GM21526 (cell line): ENCODE measurements around the gene LYSMD1.
A peak's percentile ranks its signal among the peaks of the same experiment; 100 is the strongest.

Source experiments
- ATAC-seq: cut with Tn5 transposase; IDR thresholded peaks from one replicate; pipeline ENCODE4 v1.9.1; 2021; ENCODE audit warnings: moderate library complexity; ENCODE audit not compliant: unreplicated experiment, low FRiP score

The LYSMD1 gene

DNA sequence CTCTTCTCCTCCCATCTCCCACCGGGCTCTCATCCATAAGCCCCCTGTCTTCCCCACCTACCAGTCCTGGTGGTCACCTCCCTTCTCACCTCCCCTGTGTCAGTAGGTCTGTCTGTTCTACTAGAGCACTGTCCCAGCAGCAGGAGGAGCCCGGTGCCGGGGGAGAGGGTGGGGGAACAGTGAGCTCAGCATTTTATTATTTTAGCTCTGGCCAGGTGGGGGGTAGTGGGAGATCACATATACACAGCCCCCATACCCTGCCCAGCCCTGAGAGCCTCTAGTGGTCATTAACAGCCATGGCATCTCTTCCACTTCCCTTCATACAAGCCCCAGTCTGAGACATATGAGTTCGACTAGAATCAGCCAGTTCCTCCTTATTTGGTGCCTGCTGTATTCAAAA is 10.2 kb upstream of the LYSMD1 start, which contains the start of gene TMOD4:
Gene TMOD4 (minus strand): TSS at position 119 of the 400 bp plus-strand sequence. CDS start 1,106 bp downstream, outside the sequence.
- ATAC-seq = no peak

DNA sequence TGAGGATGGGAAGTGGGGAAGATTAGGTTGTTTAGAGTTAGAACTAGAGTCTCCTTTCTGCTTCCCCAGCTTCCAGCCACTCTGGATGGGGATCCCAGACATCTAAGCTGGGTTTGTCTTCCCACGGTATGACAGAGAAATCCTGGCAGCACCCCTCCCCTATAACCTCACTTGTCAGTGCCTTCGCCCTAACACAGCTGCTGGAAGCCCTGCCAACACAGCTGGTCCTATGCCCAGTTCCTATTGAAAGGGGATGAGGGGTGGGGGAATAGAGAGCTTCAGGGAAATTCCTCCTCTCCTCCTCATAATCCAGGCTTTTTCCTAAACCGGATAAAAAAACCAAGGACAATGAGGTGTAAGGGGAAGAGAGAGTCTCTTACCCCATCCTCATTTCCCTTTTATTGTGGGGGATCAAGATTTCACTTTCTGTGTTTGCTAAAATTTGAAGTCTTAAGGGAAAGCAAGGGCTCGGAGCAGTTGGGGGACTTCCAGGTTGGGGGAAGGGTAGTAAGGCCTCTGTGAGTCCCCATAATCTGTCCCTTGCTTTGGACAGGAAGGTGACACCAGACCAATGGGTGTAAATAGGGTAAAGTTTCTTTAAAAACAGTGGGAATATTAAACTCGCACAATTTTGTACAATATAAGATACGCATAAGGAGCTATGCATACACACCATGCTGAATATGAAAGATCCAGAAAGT is 9.5 kb upstream of the LYSMD1 start:
- ATAC-seq = no peak

DNA sequence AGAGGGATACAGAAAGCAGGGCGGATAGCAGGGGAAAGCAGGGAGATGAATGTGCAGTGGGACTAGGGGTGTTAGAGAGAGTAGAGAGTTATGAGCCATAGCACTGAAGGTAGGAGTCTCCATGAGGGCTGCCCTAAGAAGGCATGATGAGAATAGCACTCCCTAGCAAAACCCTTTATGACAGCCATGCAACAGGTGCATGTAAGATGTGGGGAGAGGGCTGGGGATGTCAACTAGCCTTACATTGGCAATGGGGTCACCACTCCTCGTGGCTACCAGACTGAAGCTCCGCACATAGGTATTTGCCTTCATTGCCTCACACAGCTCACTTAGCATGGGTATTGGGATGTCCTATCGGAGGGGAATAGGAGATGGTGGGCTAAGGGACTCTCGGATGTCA is 5.5 kb upstream of the LYSMD1 start:
- ATAC-seq = no peak

DNA sequence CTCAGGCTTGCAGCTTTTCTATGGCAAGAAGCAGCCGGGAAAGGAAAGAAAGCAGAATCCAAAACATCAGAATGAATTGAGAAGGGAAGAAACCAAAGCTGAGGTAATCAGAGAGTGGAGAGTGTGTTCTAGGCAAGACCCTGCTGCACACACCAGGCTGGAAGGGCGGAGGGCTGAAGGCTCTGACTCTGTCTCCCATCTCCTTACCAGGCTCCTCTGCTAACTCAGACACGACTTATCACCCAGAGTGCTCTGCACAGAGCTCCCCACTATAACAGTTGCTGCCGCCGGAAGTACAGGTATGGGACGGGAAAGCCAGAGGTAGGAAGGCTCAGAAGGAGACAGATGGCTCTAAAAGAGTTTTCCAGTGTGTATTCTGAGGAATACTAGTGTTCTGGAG is 1.4 kb upstream of the LYSMD1 start:
- no peak for ATAC-seq

DNA sequence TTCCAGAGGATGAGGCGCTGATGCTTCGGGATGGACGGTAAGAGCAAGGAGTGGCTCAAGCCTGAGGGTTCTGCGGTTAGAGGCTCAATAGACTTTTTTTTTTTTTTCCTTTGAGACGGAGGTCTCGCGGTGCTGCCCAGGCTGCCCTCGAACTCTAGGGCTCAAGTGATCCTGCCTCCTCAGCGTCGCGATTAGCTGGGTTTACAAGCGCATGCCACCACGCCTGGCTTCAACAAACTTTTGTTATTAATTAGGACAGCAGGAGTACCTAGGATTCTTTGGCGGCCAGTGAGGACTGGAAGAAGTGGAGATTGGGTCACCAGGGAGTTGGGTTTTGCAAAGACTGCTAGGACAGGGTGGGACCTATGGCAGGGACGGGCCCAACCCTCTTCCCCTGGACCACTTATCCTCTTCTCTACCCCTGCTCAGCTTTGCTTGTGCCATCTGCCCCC is 829 bp upstream of the LYSMD1 start:
- ATAC-seq = no peak

DNA sequence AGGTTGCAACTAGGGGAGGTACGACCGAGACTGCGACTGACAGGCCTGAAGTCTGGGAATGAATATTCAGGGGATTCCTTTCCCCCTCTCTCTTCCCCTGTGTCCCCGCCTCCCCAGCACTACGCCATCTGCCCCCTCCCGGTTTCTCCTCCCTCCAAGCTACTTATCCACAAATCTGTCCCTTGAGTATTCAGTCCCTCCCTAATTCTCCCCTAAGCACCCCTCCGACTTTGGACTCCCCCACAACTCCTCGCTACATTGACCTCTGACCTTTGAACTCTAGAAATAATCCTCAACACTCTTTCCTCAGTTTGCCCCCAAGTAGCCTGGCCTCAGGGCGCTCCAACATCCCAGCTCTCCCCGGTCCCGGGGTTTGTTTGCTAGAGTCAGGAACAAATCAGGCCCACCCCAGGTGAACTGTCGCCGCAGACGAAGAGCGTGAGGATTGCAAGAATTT is 393 bp downstream of the LYSMD1 start:
- no peak for ATAC-seq

DNA sequence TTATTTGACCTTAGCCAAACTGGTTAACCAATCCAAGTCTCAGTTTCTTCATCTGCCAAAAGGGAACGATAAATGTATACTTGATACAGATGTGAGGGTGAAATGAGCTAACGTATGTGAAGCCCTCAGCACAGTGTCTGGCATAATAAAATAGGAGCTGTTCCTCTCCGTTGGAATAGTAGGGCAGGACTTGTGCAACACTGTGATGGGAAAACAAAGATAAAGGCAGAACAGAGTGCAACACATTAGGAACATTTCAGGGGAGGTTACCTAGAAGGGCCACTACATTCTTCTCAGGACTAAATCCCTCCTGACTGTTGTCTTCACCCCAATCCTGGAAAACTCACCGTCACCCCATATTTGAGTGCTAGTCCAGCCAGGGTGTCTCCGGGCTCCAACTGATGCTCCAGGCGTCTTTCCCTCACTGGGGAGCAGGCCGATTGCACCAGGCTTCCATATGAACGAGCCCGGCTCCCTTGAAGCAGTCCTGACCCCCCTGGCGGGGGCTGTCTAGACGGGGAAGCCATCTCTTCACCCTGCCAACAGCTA is 896 bp downstream of the LYSMD1 start:
- no peak for ATAC-seq

DNA sequence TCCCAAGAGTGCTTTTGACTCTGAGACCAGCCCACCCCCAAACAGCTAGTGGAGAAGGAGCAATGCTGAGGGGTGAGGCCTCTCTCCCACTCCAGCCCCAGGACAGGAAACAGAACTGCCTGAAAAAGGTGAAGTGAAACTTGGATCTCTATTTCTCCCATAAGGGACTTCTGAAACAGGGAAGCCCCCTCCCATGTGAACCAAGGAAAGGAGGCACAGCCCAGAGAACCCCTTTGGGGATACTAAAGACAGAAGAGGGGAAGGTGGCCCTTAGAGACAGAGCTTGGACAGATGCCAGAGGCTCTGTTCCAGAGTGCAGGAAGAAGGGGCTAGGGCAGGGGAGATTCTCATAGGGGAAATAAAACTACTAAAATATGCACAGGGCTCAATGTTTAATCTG is 6.3 kb downstream of the LYSMD1 start:
- ATAC-seq = no peak

DNA sequence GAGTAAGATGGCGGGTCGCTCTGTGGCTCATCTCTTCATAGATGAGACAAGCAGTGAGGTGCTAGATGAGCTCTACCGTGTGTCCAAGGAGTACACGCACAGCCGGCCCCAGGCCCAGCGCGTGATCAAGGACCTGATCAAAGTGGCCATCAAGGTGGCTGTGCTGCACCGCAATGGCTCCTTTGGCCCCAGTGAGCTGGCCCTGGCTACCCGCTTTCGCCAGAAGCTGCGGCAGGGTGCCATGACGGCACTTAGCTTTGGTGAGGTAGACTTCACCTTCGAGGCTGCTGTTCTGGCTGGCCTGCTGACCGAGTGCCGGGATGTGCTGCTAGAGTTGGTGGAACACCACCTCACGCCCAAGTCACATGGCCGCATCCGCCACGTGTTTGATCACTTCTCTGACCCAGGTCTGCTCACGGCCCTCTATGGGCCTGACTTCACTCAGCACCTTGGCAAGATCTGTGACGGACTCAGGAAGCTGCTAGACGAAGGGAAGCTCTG is 6.9 kb downstream of the LYSMD1 start:
- no peak for ATAC-seq

DNA sequence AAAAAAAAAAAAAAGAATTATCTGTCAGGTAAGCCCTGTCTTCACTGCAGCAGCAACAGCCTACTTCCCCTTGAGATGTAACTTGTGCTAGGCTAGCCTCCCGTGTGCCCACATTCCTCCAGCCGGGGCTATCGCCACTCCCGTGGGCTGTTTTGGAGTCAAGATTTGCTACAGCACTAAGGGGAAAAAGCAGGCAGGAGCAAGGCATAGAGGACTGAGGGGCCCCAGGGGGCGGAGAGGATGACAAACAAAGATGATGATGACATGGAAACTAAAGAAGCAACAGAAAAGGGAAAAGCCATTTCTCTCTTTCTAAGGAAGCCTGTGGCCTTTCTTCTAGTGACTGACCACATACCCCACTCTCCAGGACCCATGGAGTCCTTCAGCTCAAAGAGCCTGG is 7.4 kb downstream of the LYSMD1 start:
- ATAC-seq = no peak

DNA sequence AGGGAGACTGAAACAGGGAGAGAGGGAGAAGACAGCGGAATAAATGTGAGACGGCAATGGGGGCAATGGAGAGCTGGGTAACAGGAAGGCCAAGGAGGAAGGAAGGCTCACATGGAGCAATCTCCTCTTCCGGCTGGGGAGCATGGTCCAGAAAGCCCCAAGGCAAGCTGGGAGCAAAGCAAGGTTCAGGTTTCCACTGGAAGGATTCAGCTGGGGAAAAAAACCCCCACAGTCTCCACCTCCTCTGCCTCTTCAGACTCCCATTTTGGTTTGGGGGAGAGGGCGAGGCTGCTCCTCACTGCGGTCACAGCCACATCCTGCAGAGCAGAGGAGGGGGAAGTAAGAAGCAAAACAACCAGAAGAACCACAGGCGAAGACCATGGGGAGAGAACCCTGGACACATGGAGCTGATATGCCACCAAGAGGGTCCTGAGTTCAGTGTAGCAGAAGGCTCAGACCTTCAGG is 8.6 kb downstream of the LYSMD1 start:
- ATAC-seq = no peak

DNA sequence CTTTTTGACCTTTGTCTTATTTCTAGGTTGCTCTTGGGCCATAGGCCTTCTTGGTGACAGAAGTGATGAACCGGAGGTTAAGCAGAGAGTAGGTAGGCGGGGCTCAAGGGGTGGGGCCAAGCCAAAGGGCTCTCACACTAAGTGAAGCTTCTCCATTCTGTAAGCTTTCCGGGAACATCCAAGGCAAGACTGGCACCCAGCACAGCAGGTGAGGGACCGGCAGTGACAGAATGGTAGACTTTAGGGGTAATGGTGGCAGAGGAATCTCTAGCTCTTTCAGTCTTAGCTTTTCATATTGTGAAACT is 9.2 kb downstream of the LYSMD1 start, which contains the start of gene TNFAIP8L2:
Gene TNFAIP8L2 (plus strand): TSS at position 135 of the 305 bp plus-strand sequence. CDS start 2,049 bp downstream, outside the sequence.
- no peak for ATAC-seq

DNA sequence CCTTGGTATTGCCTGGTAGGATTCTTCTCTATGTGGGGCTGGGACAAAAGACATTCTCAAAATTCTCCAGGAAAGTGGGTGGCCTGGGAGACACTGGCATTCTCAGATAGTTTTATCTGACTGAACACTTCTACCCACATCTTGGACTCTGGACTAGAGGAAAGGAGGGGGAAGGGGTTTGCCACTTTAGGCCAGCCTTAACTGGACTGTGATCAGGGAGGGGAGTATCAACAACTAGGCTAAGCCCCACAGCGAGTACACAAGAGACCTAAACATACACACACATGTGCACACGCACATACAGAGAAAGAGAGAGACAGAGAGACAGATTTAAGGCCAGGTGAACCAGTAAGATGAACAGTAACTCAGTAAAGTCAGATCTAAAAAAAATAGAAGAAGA is 18.0 kb downstream of the LYSMD1 start:
- ATAC-seq = no peak

DNA sequence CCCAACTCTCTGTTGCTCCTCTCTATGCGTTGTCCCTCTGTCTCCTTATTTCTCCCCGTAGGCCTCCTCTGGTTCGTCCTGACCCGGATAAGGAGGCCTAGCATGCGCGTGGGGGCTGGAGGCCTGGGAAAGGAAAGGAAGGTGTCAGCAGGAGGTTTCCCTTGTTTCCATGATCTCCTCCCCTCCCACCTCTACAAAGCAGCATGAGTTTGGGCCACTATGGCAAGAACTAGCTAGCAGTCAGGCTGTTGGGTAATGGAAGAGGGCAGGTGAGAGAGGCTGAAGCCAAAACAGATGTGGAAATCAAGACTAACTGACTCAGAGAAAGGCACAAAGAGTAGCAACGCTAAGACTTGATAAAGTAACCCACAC is 18.6 kb downstream of the LYSMD1 start:
- no peak for ATAC-seq

DNA sequence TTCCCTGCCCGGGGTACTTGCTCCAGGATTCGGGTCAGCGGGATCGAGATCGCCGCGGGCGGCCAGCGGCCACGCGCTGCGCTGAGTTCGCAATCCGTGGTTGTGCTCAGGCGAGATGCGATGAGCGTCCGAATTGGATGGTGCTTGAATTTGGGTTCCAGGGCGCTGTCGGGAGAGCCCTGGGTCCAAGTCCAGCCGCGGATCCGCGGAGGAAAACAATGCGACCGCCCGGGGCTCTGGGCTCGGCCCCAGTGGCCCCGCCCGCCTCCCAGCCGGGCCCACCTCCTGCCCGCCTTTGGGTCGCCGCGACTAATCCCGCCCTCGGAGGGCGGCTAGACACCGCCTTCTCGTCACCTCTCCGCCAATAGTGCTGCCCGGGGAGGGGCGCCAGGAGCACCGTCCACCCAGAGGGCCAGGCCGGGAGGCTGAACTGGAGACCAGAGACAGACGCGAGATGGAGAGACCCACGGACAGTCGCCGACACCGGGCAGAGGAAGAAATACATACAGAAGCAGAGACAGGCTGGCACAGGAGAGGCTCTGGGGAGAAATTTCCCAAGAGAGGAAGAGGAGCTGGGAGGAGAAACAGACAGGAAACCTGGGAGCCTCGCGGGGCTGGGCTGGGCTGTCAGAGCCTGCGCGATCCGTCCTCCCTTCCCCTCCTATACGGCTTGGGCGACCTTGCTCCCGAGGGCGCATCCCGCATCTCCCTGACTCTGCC is 19.1 kb downstream of the LYSMD1 start, which contains the start of gene SEMA6C:
Gene SEMA6C (minus strand): TSS at position 220 of the 720 bp plus-strand sequence. CDS start 4,010 bp downstream, outside the sequence.
- peak; percentile 89 for ATAC-seq

DNA sequence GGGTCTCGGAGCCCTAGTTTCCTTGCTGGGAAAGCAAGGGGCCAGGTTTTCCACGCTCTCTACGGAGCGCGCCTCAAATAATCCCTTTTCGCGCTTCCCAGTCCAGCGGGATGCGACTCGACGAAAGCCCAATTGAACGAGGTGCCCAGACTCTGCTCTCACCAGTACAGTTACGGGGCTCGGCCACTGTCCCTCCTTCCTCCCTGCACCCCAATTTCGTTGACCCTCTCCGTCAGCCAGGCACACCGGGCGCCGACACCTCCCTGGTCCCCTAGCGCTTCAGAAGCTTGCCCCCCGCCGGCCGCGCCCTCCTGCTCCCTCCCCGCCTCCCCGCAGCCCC is 19.7 kb downstream of the LYSMD1 start:
- no peak for ATAC-seq

DNA sequence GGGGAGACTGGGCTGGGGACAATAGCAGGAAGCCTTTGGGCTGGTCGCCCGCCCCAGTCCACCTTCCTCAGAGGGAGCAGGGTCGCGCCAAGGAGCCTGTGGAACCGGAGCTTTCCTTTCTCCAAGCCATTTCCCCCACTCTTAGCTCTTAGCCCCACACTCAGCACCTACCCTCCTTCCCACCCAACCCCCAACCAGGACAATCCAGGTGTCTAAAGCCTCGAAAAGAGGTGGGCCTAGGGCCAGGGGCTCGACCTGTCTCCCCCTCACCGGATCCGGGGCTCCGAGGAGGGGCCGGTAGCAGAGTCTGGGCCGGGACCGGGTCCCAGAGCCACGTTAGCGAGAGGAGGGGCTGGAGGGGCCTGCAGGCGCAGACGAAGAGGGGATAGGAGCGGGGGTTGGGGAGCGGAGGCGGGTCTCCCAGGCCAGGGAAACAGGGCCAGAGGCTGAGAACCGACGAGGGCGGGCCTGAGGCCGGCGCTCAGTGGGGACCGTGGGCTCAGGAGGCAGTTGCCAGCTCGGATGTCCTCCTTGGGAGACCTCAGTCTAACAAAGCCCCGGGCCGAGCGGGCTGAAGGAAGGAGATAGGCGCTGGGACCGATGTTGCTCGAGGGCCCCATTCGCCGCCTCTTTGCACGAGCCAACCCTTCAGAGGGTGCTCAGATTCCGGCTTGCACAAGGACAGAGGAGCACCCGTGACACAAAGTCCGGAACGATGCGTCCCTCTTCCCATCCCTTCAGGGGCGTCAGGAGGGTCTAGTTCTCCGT is 20.2 kb downstream of the LYSMD1 start:
- ATAC-seq = no peak

DNA sequence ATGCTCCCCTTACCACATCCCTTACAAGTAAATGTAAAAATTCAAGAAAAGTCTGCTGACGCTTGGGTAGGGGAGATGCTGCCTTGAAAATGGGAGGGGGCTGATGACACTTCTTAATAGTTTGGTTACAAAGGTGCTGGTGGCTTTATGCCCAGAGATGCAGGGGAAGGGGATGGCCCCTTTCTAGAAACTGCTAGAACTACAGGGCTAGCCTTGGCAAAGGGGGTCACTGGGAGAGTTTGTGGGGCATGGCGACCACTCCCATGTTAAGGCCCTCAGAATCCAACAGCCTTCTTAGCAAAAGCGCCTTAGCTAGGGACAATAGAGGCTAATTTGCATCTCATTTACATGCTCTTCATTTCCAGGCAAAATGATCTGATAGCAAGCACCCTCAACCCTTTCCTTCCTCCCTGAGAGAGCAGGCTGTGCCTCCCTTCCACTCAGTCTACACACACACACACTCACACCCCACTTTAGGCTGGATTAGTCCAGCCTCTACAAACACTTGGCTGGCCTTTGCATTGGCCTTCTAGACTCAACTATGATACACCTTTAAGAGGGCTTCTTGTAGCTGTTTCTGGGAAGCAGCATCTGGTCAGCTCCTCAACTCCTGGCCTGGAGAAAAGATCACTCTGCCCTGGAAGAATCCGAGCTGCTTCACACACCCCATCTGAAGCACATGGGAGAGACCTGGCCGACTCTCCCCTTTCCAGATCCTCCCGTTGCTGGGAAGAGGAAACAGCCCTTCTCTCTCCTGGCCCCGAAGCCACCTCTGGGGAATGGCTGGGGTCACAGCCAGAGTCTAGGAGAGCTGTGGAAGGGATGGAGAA is 21.0 kb downstream of the LYSMD1 start:
- no peak for ATAC-seq

DNA sequence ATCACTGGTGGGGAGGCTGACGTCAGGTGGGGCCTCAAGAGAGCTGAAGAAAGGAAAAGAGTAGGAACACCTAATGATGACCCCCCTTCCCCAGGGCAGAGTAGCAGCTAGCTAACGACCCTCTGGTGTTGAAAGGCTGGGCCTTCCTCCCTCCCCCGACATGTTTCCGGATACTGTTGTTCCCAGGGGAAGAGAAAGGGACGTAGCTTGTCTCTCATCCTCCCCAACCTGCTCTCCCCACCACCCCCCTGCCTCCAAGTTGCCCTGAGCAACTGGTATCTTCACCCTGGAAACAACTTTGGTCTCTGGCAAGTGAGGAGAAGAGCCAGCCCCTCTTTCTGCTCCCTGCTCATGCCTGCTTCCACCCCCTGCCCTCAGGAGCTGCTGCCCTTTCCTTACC is 21.7 kb downstream of the LYSMD1 start:
- no peak for ATAC-seq

DNA sequence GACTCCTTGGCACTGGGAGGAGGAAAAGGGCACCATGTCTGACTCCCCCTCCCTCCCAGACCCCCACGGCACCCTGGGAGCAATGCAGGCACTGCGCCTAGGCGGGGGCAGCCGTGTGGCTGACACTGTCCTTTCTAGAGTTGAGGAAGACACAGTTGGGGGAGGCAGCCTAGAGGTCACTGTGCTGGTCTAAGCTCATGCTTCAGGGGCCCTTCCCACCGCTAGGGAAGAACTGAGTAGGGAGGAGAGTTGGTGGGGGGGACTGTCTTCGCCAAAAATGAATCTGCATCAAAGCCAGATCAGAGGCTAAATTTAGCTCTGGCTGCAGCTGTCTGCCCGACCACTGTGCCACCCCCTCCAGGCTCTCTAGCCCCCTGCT is 22.7 kb downstream of the LYSMD1 start:
- no peak for ATAC-seq
